HFF-Myc (cell line): ENCODE measurements around the gene MRPL10.
A peak's percentile ranks its signal among the peaks of the same experiment; 100 is the strongest.

Experiments
- DNase-seq: peaks from one replicate; pipeline ENCODE4 v3.0.0-alpha.2; 2011; ENCODE audit warnings: low read depth; ENCODE audit errors: extremely low read depth
- H3K4me3 ChIP-seq: replicated peaks from 2 replicates; pipeline ENCODE4 v1.5.1; 2011; ENCODE audit warnings: low read depth, mild to moderate bottlenecking, control low read depth, low read length
- TF ChIP-seq, protein P1 (sequence below): IDR thresholded peaks from 2 replicates; pipeline ENCODE4 v1.5.1; 2012; ENCODE audit warnings: mild to moderate bottlenecking, low read depth, low read length, control low read depth; ENCODE audit errors: missing control alignments

Gene MRPL10

DNA sequence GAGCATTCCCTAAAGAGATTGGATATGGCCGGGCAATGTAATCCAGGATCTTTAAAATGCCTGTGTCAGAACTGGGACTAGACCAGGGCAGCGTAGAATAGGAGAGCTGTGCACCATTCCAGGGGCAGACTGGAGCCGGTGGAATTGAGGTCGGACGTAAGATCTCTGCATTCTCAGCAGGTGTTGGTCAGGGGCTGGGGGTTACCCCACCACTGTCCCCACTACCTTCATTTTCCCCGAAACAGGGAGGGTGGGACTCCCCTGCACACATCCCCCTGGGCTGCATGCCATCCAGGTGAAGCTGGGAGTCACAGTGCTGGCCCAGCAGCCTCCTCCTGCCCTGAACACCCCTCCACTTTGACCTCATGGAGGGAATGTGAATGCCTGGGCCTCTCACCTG, 27.6 kb downstream of the MRPL10 start:
- H3K4me3 ChIP-seq, result no peak overlapping the region
- TF ChIP-seq, protein P1, sequence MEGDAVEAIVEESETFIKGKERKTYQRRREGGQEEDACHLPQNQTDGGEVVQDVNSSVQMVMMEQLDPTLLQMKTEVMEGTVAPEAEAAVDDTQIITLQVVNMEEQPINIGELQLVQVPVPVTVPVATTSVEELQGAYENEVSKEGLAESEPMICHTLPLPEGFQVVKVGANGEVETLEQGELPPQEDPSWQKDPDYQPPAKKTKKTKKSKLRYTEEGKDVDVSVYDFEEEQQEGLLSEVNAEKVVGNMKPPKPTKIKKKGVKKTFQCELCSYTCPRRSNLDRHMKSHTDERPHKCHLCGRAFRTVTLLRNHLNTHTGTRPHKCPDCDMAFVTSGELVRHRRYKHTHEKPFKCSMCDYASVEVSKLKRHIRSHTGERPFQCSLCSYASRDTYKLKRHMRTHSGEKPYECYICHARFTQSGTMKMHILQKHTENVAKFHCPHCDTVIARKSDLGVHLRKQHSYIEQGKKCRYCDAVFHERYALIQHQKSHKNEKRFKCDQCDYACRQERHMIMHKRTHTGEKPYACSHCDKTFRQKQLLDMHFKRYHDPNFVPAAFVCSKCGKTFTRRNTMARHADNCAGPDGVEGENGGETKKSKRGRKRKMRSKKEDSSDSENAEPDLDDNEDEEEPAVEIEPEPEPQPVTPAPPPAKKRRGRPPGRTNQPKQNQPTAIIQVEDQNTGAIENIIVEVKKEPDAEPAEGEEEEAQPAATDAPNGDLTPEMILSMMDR, result no peak
- DNase-seq, result no peak

DNA sequence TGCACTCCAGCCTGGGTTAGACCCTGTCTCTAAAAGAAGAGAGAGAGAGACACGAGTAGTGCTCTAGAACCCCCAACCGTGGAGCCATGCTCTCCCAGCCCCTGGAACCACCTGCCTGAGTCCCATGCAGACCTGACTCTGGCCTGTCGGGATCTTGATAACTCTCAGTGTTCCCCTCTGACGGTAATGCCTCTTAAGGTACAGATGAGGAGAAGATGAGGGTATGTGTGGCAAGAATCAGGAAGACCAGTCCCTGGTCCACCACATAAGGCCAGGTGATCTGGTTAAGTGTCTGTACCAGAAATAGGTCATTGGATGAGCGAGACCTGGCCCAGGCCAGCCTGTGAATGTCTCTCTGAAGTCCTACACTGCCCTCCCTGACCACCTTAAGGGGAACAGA, 28.1 kb downstream of the MRPL10 start:
- H3K4me3 ChIP-seq, result no peak overlapping the region
- TF ChIP-seq, protein P1, result no peak
- no peak for DNase-seq

DNA sequence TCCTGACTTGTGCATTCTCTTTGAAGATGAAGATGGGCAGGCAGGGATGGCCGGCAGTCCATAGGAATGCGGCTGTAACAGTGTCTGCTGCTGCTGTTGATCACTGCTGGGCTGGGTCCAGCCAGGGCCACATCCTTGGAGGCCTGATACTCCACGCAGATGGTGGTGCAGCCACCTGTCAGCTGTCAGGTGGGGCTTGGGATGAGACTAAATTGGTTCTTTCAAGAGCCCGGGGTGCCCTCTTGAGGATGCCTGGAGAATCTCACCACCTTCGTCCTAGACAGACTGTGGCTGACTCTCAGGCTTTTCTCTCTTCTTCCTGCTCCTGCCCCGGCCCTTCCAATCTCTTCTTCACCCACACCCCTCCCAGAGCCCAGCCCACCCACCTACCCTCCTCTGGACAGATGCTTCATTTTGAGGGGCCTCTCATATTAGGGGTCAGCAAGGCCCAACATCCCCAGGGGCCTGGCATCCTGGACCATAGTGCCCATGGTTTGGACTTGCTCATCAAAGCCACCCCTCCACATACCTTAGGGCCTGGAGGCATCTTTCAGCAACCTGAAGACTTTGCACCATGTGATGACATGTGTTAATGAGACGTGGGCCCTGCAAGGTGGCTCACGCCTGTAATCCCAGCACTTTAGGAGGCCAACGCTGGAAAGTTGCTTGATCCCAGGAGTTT, 28.9 kb downstream of the MRPL10 start:
- DNase-seq, result no peak
- TF ChIP-seq, protein P1, result peak; percentile 65
- H3K4me3 ChIP-seq, result no peak overlapping the region

DNA sequence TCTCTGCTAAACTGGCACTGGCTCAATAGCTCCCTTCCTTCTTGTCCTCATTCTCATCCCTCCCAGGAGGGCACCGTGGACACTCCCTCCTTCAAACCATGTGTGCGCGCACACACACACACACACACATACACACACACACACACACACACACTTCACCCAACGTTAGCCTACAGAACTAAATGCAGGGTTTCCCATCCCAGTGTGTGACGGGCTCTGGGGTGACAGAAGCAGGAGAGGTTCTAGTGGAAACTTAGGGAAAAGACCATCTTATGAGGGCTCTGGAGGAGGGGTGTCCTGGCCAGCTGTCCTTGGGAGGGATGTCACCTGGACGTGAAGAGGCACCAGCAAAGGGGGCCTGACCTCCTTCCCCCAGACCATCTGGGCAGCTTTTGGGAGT, 29.4 kb downstream of the MRPL10 start:
- TF ChIP-seq, protein P1, result no peak
- DNase-seq, result no peak
- no peak overlapping the region for H3K4me3 ChIP-seq

DNA sequence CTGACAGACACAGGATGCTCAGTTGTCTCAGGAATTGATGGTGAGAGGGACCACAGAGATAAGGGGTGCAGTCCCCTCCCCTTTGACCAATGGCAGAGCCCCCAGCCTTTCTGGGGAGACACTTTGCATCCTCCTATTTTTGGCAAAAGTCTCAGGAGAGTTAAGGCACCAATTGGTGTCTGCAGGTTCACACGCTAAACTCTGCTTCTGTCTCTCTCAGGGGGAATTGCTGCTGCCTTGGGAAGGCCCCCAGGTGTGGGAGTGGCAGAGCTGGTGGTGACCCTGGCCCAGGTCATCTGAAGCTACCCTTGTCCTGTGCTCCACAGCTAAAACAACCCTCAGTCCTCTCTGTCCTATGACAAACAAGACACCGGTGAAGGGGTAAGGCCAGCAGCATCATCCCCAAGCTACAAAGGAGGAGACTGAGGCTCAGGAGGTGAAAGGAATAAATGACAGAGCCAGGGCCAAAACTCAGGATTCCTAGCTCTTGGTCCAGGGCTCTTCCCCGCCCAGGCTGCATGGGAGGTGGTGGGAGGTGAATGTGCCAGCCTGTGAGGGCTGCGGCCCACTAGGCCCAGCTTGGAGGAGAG, 30.1 kb downstream of the MRPL10 start:
- TF ChIP-seq, protein P1, result no peak
- DNase-seq, result no peak
- H3K4me3 ChIP-seq, result no peak overlapping the region

DNA sequence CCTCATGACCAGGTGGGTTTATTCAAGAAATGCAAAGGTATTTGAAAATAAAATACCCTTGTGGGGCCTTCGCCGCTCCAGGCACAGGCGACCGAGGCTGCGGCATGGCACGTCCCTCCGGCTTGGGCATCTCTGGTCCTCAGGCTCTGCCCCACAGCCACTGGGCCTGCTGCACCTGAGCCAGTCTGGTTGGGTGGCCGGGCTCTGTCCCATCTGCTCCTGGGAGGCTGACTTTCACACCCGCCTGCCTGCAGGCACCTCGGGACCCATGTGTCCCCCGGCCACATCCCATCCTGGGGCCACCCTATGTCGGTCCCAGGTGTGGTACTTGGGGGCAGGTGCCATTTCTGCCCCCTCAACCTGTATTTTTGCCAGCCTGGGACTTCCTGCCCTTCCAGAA, 30.7 kb downstream of the MRPL10 start:
- TF ChIP-seq, protein P1, result no peak
- DNase-seq, result no peak
- H3K4me3 ChIP-seq, result no peak overlapping the region
